ENCODE measurements around the gene FASTK.
A peak's percentile ranks its signal among the peaks of the same experiment; 100 is the strongest.

The FASTK gene

DNA sequence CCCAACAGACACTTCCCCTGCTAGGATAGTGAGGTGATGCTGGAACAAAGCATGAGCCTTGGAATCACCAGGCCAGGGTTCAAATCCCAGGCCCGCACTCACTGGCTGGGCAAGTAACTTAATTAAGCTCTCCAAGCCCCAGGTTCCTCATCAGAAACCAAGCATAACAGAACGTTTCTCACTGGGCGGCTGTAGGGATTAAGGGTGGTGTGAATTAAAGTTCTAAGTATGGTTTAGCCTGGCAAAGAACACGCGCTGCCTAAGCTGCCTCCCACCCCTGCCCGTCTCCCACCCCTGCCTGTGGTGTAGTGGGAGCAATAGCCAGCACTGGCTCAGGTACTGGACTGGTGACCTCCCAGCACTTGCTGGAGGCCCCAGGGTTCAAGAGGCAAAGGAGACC lies 15.6 kb downstream of the FASTK start:
- DNase-seq: no peak

DNA sequence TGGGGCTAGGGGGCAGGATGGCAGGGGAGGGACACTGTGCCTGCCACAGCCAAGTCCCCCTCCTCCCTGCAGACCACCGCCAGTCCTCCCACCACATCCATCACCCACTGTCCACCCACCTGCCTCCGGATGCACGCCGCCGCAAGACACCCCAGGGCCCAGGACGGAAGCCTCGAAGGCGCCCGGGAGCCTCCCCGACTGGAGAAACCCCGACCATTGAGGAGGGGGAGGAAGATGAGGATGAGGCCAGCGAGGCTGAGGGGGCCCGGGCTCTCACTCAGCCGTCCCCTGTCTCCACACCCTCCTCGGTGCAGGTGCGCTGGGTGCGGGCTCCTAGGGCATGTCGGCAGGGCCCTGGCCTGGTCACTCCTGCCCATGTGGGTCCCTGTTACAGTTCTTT lies 16.2 kb downstream of the FASTK start:
- DNase-seq: no peak

DNA sequence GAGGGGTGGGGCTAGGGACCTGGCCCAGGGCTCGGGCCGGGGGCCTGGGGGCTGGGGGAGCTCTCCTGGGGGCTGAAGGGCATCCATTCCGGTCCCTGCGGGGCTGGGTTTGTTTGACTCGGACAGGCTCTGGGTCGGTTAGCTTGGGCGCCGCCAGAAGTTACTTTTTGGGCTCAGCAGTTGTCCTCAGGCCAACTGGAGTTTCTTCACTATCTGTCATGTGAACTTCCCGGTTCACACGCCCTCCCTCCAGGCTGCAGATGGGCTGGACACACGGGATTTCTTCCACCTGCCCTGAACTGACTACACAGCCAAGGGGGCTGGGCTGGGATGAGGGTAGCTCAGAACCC lies 17.4 kb downstream of the FASTK start:
- DNase-seq: no peak

DNA sequence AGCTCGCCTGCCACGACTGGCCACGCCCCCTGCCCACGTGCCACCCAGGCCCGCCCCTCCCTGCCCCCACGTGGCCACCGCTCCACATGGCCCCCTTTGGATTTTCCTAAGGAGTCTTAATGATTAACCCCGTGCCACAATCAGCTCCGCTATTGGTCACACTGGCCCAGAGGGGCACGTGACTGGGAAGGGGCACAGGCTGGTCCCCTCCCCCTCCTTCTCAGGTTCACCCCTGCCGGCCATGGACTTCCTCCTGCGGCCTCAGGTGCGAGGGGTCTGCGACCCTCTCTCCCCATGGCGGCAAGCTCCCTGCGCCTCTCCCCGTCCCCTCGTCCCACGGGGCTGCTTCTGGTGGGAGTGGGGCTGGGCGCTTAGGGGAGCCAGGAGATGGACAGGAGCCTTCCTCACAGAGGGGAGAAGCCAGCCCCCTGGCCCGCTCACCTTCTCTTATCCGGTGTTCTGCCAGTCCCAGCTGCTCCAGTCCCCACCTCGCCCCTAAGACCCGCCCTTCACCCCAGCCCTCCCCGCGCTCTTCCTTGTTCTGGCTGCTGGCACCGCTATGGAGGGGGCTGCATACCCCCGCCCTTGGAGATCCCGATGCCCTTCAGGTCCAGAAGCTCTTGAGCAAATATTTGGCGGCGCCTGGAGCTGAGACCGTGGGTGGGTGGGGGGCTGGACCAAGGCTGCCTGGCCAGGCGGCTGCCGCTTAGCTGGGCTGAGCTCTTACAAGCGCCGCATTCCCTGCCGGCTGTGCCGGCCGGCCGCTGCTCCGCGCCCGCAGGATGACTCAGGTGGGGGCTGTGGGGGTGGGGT lies 18.0 kb downstream of the FASTK start:
- no peak for DNase-seq

DNA sequence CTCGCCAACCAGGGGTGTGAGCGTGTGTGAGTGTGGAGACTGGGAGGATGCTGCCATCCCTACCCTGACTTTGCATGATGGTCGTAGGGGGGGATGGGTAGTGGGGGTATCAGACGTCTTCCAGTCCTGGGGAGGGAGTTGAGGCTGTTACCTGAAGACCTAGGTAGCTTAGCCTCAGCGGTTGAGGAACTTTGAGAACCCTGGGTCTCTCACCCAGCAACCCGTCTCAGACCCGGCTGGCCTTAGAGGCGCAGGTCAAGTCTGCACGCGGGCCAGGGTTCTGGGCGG lies 18.6 kb downstream of the FASTK start:
- DNase-seq: no peak

DNA sequence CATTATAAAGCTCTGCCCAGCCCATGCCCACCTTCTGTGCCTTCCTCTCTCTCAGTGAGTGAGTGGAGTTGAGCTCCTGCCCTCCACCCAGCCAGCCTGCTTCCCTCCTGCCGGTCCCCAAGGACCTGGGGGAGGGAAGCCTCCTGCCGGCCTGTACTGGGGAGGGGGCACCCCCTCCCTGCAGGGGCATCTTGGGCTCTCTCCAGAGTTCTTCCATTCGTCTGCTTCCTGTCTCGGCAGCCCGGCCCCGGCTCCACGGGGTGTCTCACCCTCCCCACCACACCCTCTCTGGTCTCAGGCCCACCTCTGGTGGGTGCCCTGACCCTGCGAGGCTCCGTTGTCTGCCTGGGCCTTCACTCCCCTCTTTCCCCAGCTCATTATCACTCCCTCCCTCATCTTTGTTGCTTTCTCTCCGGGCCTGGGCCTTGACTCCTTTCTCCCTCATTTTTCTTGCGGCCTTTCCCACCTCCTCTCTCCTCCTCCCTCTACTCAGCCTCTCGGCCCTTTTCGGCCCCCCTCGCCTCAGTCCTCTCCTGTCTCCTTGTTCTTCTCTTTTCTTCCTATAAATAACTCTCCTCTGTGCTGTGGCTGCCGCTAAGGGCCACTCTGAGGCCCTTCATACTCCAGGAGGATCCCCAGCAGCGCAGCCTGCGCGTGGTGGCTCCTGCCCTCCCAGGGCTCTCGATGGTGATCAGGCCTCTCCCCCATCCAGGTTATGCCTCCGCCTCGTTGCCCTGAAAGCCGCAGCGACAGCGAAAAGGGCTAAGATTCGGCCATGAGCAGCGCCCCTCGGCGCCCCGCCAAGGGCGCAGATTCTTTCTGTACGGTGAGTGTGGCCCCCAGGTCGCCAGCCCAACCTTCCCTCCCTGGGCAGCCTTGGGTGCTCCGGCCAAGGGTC lies 19.1 kb downstream of the FASTK start:
- DNase-seq: no peak

DNA sequence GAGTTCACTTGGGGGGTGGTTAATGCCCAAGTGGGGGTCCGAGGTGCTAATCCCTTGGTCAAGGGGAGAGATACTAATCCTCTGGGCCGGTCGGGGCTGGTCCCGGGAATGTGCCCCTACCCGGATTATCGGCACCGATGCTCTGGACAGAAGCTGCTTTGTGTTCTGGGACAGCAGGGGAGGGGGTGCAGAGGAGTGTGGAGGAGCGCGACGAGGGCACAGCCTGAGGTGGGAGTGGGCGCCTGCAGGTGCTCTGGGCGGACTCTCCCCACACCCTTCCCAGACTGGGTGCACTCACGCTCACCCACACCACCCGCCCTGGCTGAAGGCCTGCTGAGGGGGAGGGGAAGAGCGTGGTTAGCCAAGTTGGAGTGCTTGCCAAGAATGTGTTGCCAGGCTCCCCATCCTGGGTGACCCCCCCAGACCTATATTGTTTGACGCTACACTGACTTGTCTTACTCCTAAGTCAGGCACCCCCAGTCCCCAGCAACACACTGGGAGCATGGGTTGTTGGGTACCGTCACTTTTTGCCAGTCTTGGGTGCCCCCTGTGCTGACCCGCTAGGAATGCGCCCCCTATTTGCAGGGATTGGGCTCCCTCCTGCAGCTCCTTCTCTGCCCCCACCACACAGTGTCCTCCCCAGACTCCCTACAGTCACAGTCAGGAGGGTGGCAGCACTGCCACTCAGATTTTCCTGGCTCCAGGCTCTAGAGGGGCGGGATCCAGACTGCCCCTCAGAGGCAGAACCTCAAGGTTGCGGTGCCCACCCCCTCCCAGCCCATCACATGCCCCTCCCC lies 20.0 kb downstream of the FASTK start:
- no peak for DNase-seq

DNA sequence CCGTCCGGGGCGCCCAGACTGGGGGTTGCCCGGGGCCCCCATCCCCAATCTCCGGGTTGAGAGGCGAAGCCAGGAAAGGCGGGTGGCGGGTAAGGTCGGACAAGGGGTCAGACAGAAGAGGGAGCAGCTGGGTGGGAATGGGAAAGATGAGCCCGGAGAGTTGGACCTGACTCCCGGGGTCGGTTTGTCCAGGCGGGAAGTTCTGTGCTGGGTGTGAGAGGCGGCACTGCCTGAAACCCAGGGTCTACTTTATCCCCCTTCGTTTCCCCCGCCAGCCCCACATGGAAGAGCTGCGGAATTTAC lies 20.5 kb downstream of the FASTK start:
- no peak for DNase-seq

DNA sequence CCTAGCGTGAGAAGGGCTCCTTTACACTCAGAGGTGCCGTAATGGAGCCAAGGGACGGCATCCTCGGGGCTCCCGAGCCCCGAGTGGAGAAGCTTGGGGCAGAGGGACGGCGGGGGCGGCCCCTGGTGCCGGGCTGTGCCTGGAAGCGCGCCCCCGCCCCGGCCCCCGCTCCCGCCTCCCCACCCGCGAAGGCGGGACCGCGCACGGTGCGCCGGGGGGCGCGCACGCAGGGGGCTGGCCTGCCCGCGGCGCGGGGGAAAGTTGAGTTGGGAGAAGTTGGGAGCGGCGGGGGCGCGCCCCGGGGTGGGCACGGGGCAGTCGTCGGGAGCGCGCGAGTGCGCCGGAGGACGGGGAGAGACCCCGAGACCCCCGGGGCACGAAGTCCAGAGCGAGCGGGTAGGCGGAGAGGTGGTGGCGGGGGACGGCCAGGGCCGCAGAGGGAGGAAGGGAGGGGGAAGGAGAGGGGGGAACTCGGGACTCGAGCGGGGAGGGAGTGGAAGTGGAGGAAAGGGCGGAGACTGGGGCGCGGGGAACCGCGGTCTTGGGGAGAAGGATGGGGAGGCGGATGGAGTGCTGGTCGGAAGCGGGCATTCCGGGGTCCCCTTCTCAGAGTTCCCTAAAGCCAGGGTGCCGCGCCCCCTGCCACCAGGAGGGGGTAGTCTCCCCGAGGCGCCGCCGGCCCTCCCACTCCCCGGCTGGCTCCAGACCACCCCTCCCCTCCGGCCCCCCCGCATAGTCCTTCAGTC lies 21.1 kb downstream of the FASTK start, which contains the start of gene SLC4A2:
SLC4A2 (plus strand) TSS at position 223 of the 746 bp plus-strand sequence. CDS start 2,399 bp downstream, outside the sequence.
- peak; percentile 79 for DNase-seq

DNA sequence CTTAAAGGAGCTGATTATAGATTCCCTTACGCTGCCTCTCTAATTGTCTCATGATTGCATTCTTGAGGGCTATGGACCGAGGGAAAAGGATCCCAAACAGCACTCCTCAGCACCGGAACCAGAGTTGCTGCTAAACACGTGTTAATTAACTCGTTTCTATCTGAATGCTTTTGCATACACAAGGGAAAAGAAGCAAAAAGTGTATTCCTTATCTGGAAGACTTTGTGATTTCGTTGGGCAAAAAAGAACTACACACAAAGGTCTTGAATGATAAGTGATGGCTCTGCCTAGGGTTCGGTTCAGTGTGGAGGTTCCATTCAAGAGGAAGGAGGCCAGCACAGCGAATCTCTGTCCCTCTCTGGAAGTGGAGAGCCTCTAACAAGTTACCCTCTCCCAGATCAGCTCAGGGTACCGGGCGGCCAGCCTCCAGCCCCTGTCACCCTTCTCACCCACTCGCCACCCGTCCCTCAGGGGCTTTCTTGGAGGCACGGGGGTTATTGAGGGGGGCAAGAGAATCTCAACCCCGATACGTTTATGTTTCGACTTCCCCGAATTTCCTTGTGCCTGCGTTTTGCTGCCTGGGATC lies 21.7 kb downstream of the FASTK start:
- DNase-seq: no peak

DNA sequence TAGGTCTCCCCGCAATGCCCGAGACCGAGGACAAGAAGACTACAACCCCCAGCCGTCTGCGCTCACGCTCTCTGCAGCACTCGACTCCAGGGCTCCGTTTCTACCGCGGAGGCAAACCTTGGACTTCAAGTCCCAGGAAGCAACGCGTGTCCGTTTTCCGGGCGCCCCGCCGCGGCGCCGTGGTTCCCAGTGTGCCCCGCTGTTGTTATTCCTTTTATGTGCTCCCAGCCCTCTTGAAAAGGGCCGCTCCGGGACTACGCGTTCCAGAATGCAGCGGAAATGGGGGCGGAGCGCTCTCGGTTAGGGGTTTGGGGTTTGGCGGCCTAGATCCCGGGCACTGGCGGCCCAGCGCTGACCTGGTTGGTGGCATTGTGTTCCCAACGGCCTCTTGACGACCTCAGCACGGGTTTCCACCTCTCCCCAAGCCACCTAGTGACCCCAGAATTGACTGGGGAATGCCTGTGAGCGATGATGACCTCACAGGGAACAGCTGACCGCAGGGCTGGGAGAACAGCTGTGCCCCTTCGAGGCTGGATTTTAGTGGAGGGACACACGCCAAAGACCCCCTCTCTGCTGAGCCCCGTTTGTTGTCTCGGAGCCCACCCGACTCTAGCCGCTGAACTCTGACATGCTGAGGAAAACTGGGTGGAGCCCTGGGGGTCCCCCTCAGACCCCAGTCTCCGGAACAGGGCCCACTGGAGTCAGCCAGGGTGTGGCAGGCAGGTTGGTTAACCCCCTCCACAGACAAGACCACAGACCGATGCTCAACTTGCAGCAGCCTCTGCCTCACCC lies 22.4 kb downstream of the FASTK start:
- peak; percentile 96 for DNase-seq

DNA sequence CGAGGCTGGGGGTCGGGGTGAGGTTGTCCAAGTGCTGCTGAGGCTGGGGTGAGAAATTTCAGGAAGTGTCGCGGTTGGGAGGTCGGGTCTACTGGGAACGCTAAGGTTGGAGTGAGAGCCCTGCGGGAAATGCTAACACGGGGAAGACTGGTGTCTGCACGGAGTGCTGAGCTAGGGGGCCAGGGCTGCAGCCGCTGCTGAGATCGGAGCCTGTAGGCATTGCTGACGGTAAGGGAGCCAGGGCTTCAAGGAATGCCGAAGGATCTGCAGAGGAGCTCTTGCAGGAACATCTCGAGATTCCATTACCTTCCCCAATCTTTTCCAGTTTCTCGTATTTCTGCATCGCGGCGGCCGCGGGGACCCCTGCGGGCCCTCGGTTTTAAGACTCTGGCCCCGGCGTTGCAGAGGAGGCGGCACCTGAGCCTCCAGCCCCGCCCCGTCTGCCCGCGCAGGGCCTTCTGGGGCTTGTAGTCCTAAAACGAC lies 23.1 kb downstream of the FASTK start, which contains the start of gene CDK5:
CDK5 (minus strand) TSS at position 392 of the 483 bp plus-strand sequence; CDS start at position 343, 49 bp downstream.
- no peak for DNase-seq

DNA sequence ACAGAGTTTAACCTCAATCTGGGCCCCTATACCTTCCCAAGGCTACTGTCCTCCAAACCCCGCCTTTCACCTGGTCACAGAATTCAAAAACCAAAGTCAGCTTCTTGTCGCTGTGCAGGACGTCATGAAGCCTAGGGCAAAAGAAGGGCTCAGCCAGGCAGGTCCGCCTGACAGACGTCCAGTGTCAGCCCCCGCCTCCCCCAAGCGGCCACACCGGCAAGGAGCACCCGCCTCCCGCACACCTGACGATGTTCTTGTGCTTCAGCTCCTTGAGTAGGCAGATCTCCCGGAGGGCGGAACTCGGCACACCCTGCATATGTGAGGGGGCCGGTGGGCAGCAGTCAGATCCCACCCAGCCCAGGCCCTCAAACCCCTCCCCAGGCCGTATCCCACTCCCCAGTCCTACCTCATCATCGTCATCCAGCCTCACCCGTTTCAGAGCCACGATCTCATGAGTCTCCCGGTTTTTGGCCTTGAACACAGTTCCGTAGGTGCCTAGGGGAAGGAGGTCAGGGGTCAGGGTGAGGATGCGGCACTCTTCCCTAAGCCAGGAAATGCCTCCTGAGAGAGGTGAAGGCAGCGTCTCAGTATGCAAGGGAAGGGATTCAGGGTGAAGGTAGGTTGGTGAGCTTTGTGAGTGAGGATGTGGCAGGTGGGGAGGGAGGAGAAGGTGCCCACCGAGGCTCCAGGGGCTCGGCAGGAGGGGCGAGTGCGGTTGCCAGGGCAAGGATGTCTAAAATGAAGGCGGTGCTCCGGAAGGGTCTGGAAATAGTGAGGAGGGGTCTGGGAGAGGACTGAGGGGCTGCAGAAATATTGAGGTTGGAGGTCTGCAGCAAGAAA lies 23.7 kb downstream of the FASTK start:
- no peak for DNase-seq

DNA sequence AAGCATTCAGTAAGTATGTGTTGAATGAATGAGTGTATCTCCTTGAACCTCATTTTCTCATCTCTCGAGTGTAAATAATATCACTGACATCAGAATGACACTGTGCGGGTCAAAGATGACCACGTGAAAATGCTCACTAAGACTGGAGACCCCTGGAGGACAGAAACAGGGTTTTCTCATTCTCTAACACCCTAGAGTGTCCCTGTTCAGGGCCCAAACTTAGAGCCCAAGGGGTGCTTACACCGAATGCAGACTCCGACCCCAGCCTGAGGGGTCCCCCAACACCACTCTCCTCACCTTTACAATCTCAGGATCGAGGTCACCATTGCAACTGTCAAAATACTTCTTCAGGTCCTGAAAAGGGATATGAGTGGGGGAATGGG lies 24.3 kb downstream of the FASTK start:
- no peak for DNase-seq

DNA sequence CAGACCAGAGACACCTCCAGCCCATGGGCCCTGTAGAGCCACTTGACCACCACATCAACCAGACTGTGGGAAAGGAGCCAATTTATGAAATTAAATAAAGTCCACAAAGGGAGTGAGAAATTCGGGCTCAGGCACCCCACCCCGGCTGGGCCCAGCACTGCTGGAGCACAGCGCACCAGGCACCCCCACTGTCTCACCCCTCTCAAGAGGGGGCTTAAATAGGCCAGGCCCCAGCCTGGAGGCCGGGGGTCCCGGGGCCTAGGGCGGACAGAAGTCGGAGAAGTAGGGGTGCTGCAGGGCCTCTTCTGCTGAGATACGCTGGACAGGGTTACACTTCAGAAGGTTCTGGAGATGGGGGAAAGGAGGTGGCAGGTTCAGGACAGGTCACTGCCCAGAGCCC lies 26.9 kb downstream of the FASTK start:
- no peak for DNase-seq

DNA sequence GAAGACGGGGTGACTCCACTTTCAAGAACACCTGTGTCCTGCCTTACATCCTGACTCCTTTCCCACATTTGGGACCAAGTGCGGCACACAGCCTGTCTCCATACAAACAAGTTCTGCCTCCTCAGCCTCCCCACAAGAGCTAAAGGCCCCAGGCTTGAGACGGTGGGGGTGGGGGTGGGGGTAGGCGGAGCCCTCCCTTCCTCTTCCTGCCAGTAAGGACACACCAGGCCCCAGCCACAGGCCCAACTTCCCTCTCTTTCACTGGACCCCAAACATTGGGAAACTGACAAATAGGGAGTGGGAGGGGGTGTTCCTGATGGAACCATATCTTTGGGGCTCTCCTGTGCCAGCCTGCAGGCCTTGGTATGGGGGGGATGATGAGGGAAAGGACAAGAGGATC lies 27.5 kb downstream of the FASTK start:
- no peak for DNase-seq

DNA sequence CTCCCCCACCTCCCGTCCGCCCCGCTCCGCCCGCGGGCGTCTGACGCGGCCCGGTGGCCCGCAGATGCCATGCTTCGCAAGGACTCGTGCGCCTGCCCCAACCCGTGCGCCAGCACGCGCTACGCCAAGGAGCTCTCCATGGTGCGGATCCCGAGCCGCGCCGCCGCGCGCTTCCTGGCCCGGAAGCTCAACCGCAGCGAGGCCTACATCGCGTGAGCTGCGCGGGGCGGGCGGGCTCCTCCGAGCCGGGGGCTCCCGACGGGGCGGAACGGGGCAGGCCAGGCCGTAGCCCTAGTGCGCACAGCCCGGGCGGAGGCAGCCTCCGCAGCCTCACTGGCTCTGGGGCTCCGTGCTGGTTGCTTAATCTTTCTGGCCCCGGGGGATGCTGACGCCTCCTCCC lies 29.5 kb downstream of the FASTK start:
- DNase-seq: peak; percentile 35

DNA sequence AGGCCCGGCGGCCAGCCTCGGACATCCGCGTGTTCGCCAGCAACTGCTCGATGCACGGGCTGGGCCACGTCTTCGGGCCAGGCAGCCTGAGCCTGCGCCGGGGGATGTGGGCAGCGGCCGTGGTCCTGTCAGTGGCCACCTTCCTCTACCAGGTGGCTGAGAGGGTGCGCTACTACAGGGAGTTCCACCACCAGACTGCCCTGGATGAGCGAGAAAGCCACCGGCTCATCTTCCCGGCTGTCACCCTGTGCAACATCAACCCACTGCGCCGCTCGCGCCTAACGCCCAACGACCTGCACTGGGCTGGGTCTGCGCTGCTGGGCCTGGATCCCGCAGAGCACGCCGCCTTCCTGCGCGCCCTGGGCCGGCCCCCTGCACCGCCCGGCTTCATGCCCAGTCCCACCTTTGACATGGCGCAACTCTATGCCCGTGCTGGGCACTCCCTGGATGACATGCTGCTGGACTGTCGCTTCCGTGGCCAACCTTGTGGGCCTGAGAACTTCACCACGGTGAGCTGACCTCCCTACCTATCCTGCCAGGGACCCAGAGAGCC lies 31.6 kb downstream of the FASTK start:
- no peak for DNase-seq

DNA sequence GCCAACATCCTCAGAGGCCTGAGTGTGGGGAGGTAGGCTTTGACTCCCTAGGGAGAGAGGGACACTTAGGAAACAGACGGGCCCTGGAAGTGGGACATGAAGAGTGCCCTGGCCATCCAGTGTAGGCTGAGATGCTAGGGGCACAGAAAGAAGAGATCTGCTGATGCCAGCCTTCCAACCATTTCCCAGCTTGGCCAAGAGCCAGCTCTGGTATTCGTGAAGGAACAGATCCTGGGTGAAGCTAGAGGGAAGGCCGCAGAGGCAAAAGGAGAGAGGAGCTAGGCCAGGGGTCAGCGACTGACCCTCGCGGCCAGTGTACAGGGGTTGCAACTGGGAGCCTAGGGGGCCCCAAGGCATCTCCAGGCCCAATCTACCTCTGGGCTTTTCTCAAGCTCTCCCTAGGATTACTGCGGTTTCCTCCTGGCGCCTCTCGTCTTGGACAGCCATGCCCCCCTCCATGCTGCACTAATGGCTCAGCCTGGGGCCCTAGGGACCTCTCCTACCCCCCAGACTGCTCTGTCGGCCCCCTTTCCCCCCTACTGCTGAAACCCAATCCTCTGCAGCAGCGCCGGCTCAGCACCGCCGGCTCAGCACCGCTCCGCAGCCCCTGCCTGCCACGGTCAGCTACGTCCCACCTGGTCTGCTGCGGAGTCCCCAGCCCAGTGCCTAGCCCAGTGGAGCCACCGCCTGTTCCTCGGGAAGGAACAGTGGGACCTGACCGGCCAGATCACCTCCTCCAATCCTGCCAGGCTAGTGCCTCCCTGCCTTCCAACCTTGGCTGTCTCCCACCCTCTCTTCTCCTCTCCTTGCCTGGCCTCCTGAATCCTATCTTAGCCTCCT lies 32.4 kb downstream of the FASTK start, which contains the start of gene ASIC3:
ASIC3 (plus strand) TSS at position 556 of the 840 bp plus-strand sequence. CDS start 355 bp downstream, outside the sequence.
- no peak for DNase-seq
